BLaER1 treated with 17β-estradiol and CSF1 and Interleukin-3, amounts not matched to agents 10 nM and 100 nM (cell line): Measurements from ENCODE around the gene ANP32B.
"Not testable (repeated sequence)": the region's sequence is repeated elsewhere in the genome, so short reads cannot be mapped to it uniquely, and the experiment has no call there.

Source experiments
- H3K27ac ChIP-seq, 11 experiments: shearing (Covaris generic); formaldehyde crosslinking; 2 replicates each; pipeline ENCODE4 v1.8.1; 2022
- H3K27me3 ChIP-seq, 11 experiments: shearing (Covaris generic); formaldehyde crosslinking; 2 replicates each; pipeline ENCODE4 v1.8.1; 2022
- H3K36me3 ChIP-seq, 11 experiments: shearing (Covaris generic); formaldehyde crosslinking; 2 replicates each; pipeline ENCODE4 v1.8.1; 2022
- H3K4me1 ChIP-seq, 10 experiments: shearing (Covaris generic); formaldehyde crosslinking; 2 replicates each; pipeline ENCODE4 v1.8.1; 2022
- H3K4me2 ChIP-seq, 11 experiments: shearing (Covaris generic); formaldehyde crosslinking; 2 replicates each; pipeline ENCODE4 v1.8.1; 2022
- H3K4me3 ChIP-seq, 10 experiments: shearing (Covaris generic); formaldehyde crosslinking; 2 replicates each; pipeline ENCODE4 v1.8.1; 2022
- H3K9ac ChIP-seq, 11 experiments: shearing (Covaris generic); formaldehyde crosslinking; 2 replicates each; pipeline ENCODE4 v1.8.1; 2022
- H3K9me3 ChIP-seq, 11 experiments: shearing (Covaris generic); formaldehyde crosslinking; replicated peaks in 1 of 11; 2 replicates each; pipeline ENCODE4 v1.8.1; 2022
- H4K20me1 ChIP-seq, 11 experiments: shearing (Covaris generic); formaldehyde crosslinking; 2 replicates each; pipeline ENCODE4 v1.8.1; 2022
- Cebpa-rat ChIP-seq, 11 experiments: shearing (Covaris generic); IDR thresholded peaks; 2 replicates each; pipeline ENCODE4 v1.8.1; 2022

The ANP32B gene

GRCh38 chr9:97961361-97961760 is 21.8 kb upstream of the ANP32B start:
- no peak overlapping the region for H3K27ac ChIP-seq
- no peak overlapping the region for H3K4me2 ChIP-seq
- H3K36me3 ChIP-seq, result no peaks in the 10 kb centered on the region
- no peaks in the 10 kb centered on the region for H4K20me1 ChIP-seq
- H3K4me3 ChIP-seq, result no peak overlapping the region
- no peaks in the 10 kb centered on the region for H3K9me3 ChIP-seq
- no peak for TF ChIP-seq Cebpa-rat (IDR thresholded peaks at IDR 0.05)
- no peaks in the 10 kb centered on the region for H3K27me3 ChIP-seq
- H3K9ac ChIP-seq, result no peak overlapping the region
- H3K4me1 ChIP-seq, result no peaks in the 10 kb centered on the region

- H3K27ac ChIP-seq, result no peak overlapping the region
- H3K4me2 ChIP-seq, result no peak overlapping the region
- no peak overlapping the region for H3K4me3 ChIP-seq
- no peaks in the 10 kb centered on the region for H4K20me1 ChIP-seq
- H3K27me3 ChIP-seq, result no peaks in the 10 kb centered on the region
- H3K9ac ChIP-seq, result no peak overlapping the region
- no peaks in the 10 kb centered on the region for H3K9me3 ChIP-seq
- no peak for TF ChIP-seq Cebpa-rat (IDR thresholded peaks at IDR 0.05)
- H3K36me3 ChIP-seq, result no peaks in the 10 kb centered on the region
- no peaks in the 10 kb centered on the region for H3K4me1 ChIP-seq
Observed at GRCh38 chr9:97962136-97962535, 21.0 kb upstream of the ANP32B start.

- no peak overlapping the region for H3K9ac ChIP-seq
- no peaks in the 10 kb centered on the region for H3K4me1 ChIP-seq
- TF ChIP-seq Cebpa-rat (IDR thresholded peaks at IDR 0.05), result no peak
- H3K4me2 ChIP-seq, result no peak overlapping the region
- H3K27ac ChIP-seq, result no peak overlapping the region
- no peaks in the 10 kb centered on the region for H3K9me3 ChIP-seq
- H4K20me1 ChIP-seq, result no peaks in the 10 kb centered on the region
- no peaks in the 10 kb centered on the region for H3K27me3 ChIP-seq
- no peak overlapping the region for H3K4me3 ChIP-seq
- no peaks in the 10 kb centered on the region for H3K36me3 ChIP-seq
Observed at GRCh38 chr9:97962575-97962974, 20.6 kb upstream of the ANP32B start.

GRCh38 chr9:97963232-97963631 is 19.9 kb upstream of the ANP32B start:
- Histone ChIP-seq H3K27me3 (no peaks in the 10 kb centered on the region), H3K27ac (no peak overlapping the region), H3K4me1 (no peaks in the 10 kb centered on the region), H4K20me1 (no peaks in the 10 kb centered on the region), H3K4me3 (no peak overlapping the region), H3K9ac (no peak overlapping the region), H3K36me3 (no peaks in the 10 kb centered on the region), H3K4me2 (no peak overlapping the region), H3K9me3 (no peaks in the 10 kb centered on the region)
- TF ChIP-seq Cebpa-rat (IDR thresholded peaks at IDR 0.05), result no peak

- no peak overlapping the region for H3K9ac ChIP-seq
- no peak overlapping the region for H3K4me3 ChIP-seq
- no peaks in the 10 kb centered on the region for H3K9me3 ChIP-seq
- no peaks in the 10 kb centered on the region for H3K36me3 ChIP-seq
- no peaks in the 10 kb centered on the region for H3K27me3 ChIP-seq
- TF ChIP-seq Cebpa-rat (IDR thresholded peaks at IDR 0.05), result no peak
- peaks cover 0 to 9% (median 3%) of the 10 kb centered on the region in 10 experiments; a peak in 8 of 20 replicates for H3K4me1 ChIP-seq
- no peaks in the 10 kb centered on the region for H4K20me1 ChIP-seq
- H3K27ac ChIP-seq, result no peak overlapping the region
- no peak overlapping the region for H3K4me2 ChIP-seq
Observed at GRCh38 chr9:97964901-97965300, 18.2 kb upstream of the ANP32B start.

GRCh38 chr9:97966493-97966892 is 16.6 kb upstream of the ANP32B start:
- H3K4me3 ChIP-seq, result no peak overlapping the region
- no peaks in the 10 kb centered on the region for H3K27me3 ChIP-seq
- no peak overlapping the region for H3K27ac ChIP-seq
- no peak overlapping the region for H3K4me2 ChIP-seq
- peaks cover 0 to 18% (median 10%) of the 10 kb centered on the region in 10 experiments; a peak in 9 of 20 replicates for H3K4me1 ChIP-seq
- H3K9me3 ChIP-seq, result no peaks in the 10 kb centered on the region
- no peaks in the 10 kb centered on the region for H4K20me1 ChIP-seq
- no peaks in the 10 kb centered on the region for H3K36me3 ChIP-seq
- no peak for TF ChIP-seq Cebpa-rat (IDR thresholded peaks at IDR 0.05)
- no peak overlapping the region for H3K9ac ChIP-seq

GRCh38 chr9:97969014-97969413 is 14.1 kb upstream of the ANP32B start:
- Histone ChIP-seq H3K27me3 (no peaks in the 10 kb centered on the region), H3K4me2 (no peak overlapping the region), H3K9me3 (no peaks in the 10 kb centered on the region), H4K20me1 (no peaks in the 10 kb centered on the region), H3K9ac (no peak overlapping the region), H3K27ac (no peak overlapping the region), H3K36me3 (no peaks in the 10 kb centered on the region), H3K4me1 (peaks cover 0 to 21% (median 10%) of the 10 kb centered on the region in 10 experiments; a peak in 9 of 20 replicates), H3K4me3 (no peak overlapping the region)
- no peak for TF ChIP-seq Cebpa-rat (IDR thresholded peaks at IDR 0.05)

- Histone ChIP-seq H3K27ac (no peak overlapping the region), H4K20me1 (no peaks in the 10 kb centered on the region), H3K4me2 (peak overlapping the region in 6 of 11 experiments; percentile 20 to 49 (median 34); a peak in 9 of 22 replicates), H3K9ac (no peak overlapping the region), H3K4me3 (no peak overlapping the region), H3K9me3 (peaks cover 0 to 10% (median 7%) of the 10 kb centered on the region in 11 experiments; a peak in 9 of 22 replicates), H3K27me3 (no peaks in the 10 kb centered on the region), H3K36me3 (no peaks in the 10 kb centered on the region), H3K4me1 (peaks cover 0 to 21% (median 10%) of the 10 kb centered on the region in 10 experiments; a peak in 9 of 20 replicates)
- no peak for TF ChIP-seq Cebpa-rat (IDR thresholded peaks at IDR 0.05)
Observed at GRCh38 chr9:97970165-97970564, 13.0 kb upstream of the ANP32B start.

- Histone ChIP-seq H3K4me2 (no peak overlapping the region), H3K4me3 (no peak overlapping the region), H3K27ac (no peak overlapping the region), H4K20me1 (no peaks in the 10 kb centered on the region), H3K27me3 (no peaks in the 10 kb centered on the region), H3K9me3 (peaks cover 0 to 12% (median 7%) of the 10 kb centered on the region in 11 experiments; a peak in 9 of 22 replicates), H3K36me3 (no peaks in the 10 kb centered on the region), H3K9ac (no peak overlapping the region), H3K4me1 (peaks cover 0 to 21% (median 10%) of the 10 kb centered on the region in 10 experiments; a peak in 9 of 20 replicates)
- TF ChIP-seq Cebpa-rat (IDR thresholded peaks at IDR 0.05), result no peak
Observed at GRCh38 chr9:97972753-97973152, 10.4 kb upstream of the ANP32B start.

GRCh38 chr9:97975376-97975775 is 7.8 kb upstream of the ANP32B start:
- peaks cover 0 to 11% (median 4%) of the 10 kb centered on the region in 10 experiments; a peak in 7 of 20 replicates for H3K4me1 ChIP-seq
- H3K9ac ChIP-seq, result no peak overlapping the region
- no peak for TF ChIP-seq Cebpa-rat (IDR thresholded peaks at IDR 0.05)

GRCh38 chr9:97976633-97977032 is 6.5 kb upstream of the ANP32B start:
- H3K27me3 ChIP-seq, result not testable (repeated sequence)

More at GRCh38 chr9:97975376-97975775, 7.8 kb upstream of the ANP32B start:
- Histone ChIP-seq H3K27me3 (no peaks in the 10 kb centered on the region), H4K20me1 (no peaks in the 10 kb centered on the region), H3K4me2 (no peak overlapping the region), H3K4me3 (no peak overlapping the region), H3K27ac (no peak overlapping the region), H3K9me3 (peaks cover 0 to 12% (median 7%) of the 10 kb centered on the region in 11 experiments; a peak in 9 of 22 replicates), H3K36me3 (no peaks in the 10 kb centered on the region)

More at GRCh38 chr9:97976633-97977032, 6.5 kb upstream of the ANP32B start:
- not testable (repeated sequence) for H3K9ac ChIP-seq, H3K4me3 ChIP-seq, H4K20me1 ChIP-seq, H3K27ac ChIP-seq, H3K36me3 ChIP-seq, H3K4me2 ChIP-seq
- Histone ChIP-seq H3K4me1 (peaks cover 0 to 11% (median 5%) of the 10 kb centered on the region in 10 experiments; a peak in 11 of 20 replicates), H3K9me3 (peaks cover 0 to 12% (median 7%) of the 10 kb centered on the region in 11 experiments; a peak in 9 of 22 replicates)
